Osteocyte (in vitro differentiated cells): ENCODE results near the gene STKLD1. TPM values are rescaled to one million over a fixed set of nuclear protein-coding genes. Genes with fewer than 3 reads are reported as not detected.
A peak's percentile ranks its signal among the peaks of the same experiment; 100 is the strongest.
"Not testable (repeated sequence)": the region's sequence is repeated elsewhere in the genome, so short reads cannot be mapped to it uniquely, and the experiment has no call there.

Experiments used
- DNase-seq: peaks from one replicate; pipeline ENCODE4 v3.0.0; 2021; ENCODE audit warnings: mixed read lengths; ENCODE audit not compliant: unreplicated experiment; ENCODE audit errors: extremely low spot score
- H3K27ac Mint-ChIP-seq: one replicate; pipeline ENCODE4 v1.8.0; 2021; ENCODE audit warnings: mild to moderate bottlenecking, mixed read lengths; ENCODE audit not compliant: unreplicated experiment
- H3K27me3 Mint-ChIP-seq: one replicate; pipeline ENCODE4 v1.8.0; 2021; ENCODE audit warnings: mixed read lengths; ENCODE audit not compliant: unreplicated experiment
- H3K36me3 Mint-ChIP-seq: one replicate; pipeline ENCODE4 v1.8.0; 2021; ENCODE audit warnings: mixed read lengths; ENCODE audit not compliant: unreplicated experiment
- H3K4me1 Mint-ChIP-seq: one replicate; pipeline ENCODE4 v1.8.0; 2021; ENCODE audit warnings: mixed read lengths; ENCODE audit not compliant: unreplicated experiment
- H3K4me3 Mint-ChIP-seq: one replicate; pipeline ENCODE4 v1.8.0; 2021; ENCODE audit warnings: mild to moderate bottlenecking, moderate library complexity, mixed read lengths; ENCODE audit not compliant: unreplicated experiment
- H3K9me3 Mint-ChIP-seq: one replicate; pipeline ENCODE4 v1.8.0; 2021; ENCODE audit warnings: mixed read lengths; ENCODE audit not compliant: unreplicated experiment
- CTCF ChIP-seq: fragments of 200-600 bp; sonication (generic); IDR thresholded peaks from 2 replicates; pipeline ENCODE4 v1.5.0; 2021; ENCODE audit warnings: antibody characterized with exemption, mild to moderate bottlenecking, moderate library complexity
- long read RNA-seq: library from polyadenylated mRNA; unstranded; transcript quantifications from one replicate; pipeline ENCODE4 v2.0.0, GENCODE V29; 2021
- total RNA-seq: library from RNA; stranded (reverse); gene quantifications from 2 replicates; pipeline ENCODE4 v1.2.1, GENCODE V29; 2021

STKLD1 gene
- 3.5 and 5.1 TPM in 2 replicates for total RNA-seq
- long read RNA-seq: 0 reads

GRCh38 chr9:133375724-133376654 lies at the start of gene STKLD1, which contains the start of gene SURF4:
Gene STKLD1, plus strand, starts transcription at chr9:133376366. Its CDS starts 108 bp downstream, at chr9:133376474.
Gene SURF4, minus strand, starts transcription at chr9:133376060. Its CDS starts 91 bp downstream, at chr9:133375969.
- Mint-ChIP-seq H3K27ac (peak within 1 kb of the TSS; percentile 97), H3K4me1 (peaks cover 33% of the 10 kb centered on the region), H3K27me3 (no peaks in the 10 kb centered on the region)

GRCh38 chr9:133327021-133327420 lies 49.1 kb upstream of the STKLD1 start:
- H3K4me1 Mint-ChIP-seq, H3K27ac Mint-ChIP-seq, DNase-seq, H3K27me3 Mint-ChIP-seq, H3K4me3 Mint-ChIP-seq, H3K9me3 Mint-ChIP-seq: not testable (repeated sequence)
- H3K36me3 Mint-ChIP-seq: peaks cover 13% of the 10 kb centered on the region

More at GRCh38 chr9:133375724-133376654, at the start of gene STKLD1, which contains the start of gene SURF4:
- Mint-ChIP-seq H3K36me3 (peaks cover 4% of the 10 kb centered on the region), H3K4me3 (peak within 1 kb of the TSS; percentile 94), H3K9me3 (no peaks in the 10 kb centered on the region)
- TF ChIP-seq CTCF: no peak
- peak; percentile 98 for DNase-seq

GRCh38 chr9:133327834-133328484 lies 48.2 kb upstream of the STKLD1 start:
- Mint-ChIP-seq H3K36me3 (peaks cover 20% of the 10 kb centered on the region), H3K4me3 (no peak overlapping the region), H3K27me3 (no peaks in the 10 kb centered on the region), H3K9me3 (no peaks in the 10 kb centered on the region), H3K27ac (no peak overlapping the region), H3K4me1 (no peaks in the 10 kb centered on the region)
- no peak for TF ChIP-seq CTCF
- DNase-seq: no peak

GRCh38 chr9:133329306-133330156 lies 46.6 kb upstream of the STKLD1 start:
- H3K27ac Mint-ChIP-seq: not testable (repeated sequence)
- peak; percentile 62 for TF ChIP-seq CTCF

GRCh38 chr9:133331221-133331620 lies 44.9 kb upstream of the STKLD1 start:
- no peak overlapping the region for H3K27ac Mint-ChIP-seq

More at GRCh38 chr9:133329306-133330156, 46.6 kb upstream of the STKLD1 start:
- H3K9me3 Mint-ChIP-seq, DNase-seq, H3K27me3 Mint-ChIP-seq, H3K4me1 Mint-ChIP-seq, H3K4me3 Mint-ChIP-seq: not testable (repeated sequence)
- H3K36me3 Mint-ChIP-seq: peaks cover 23% of the 10 kb centered on the region

More at GRCh38 chr9:133331221-133331620, 44.9 kb upstream of the STKLD1 start:
- H3K4me3 Mint-ChIP-seq: no peak overlapping the region
- DNase-seq: no peak
- TF ChIP-seq CTCF: no peak
- H3K9me3 Mint-ChIP-seq: no peaks in the 10 kb centered on the region
- H3K27me3 Mint-ChIP-seq: no peaks in the 10 kb centered on the region
- peaks cover 23% of the 10 kb centered on the region for H3K36me3 Mint-ChIP-seq
- H3K4me1 Mint-ChIP-seq: peaks cover 15% of the 10 kb centered on the region
